Mucosa of descending colon (tissue), 3 donors: ENCODE measurements around the gene FMNL3. TPM values are rescaled to one million over a fixed set of nuclear protein-coding genes. Genes with fewer than 3 reads are reported as not detected.

ENCODE experiments used
- ATAC-seq: fragments of 200-7000 bp; cut with Tn5 transposase; one replicate; pipeline ENCODE4 v1.9.1; 2020; ENCODE audit warnings: mild to moderate bottlenecking, moderate library complexity
- DNase-seq, 3 donors: peaks; one replicate each; pipeline ENCODE4 v3.0.0-alpha.2; 2020
- H3K36me3 ChIP-seq: fragments of 200-600 bp; one replicate; pipeline ENCODE4 v1.8.0; 2021; ENCODE audit warnings: low read depth, mild to moderate bottlenecking
- H3K4me1 ChIP-seq: fragments of 200-600 bp; one replicate; pipeline ENCODE4 v1.8.0; 2021; ENCODE audit warnings: low read depth, mild to moderate bottlenecking
- H3K4me3 ChIP-seq: fragments of 200-600 bp; one replicate; pipeline ENCODE4 v1.8.0; 2021; ENCODE audit warnings: mild to moderate bottlenecking
- H3K9me3 ChIP-seq: fragments of 200-600 bp; one replicate; pipeline ENCODE4 v1.8.0; 2021; ENCODE audit warnings: mild to moderate bottlenecking
- CTCF ChIP-seq: fragments of 200-600 bp; IDR thresholded peaks from one replicate; pipeline ENCODE4 v1.8.0; 2022; ENCODE audit warnings: antibody characterized with exemption, mild to moderate bottlenecking
- intact Hi-C, 2 donors: fragments of 100-400 bp; cut with DNase I in 1 of 2; cut with micrococcal nuclease in 1 of 2; formaldehyde crosslinking; loops; one replicate each; pipeline versions ENCODE4 v1.11.0 to v1.11.1; 2022; cut with DNase I, micrococcal nuclease
- total RNA-seq, 3 donors: library from RNA; stranded (reverse); fragmentation: NEBNext Ultra II Directional in 2 of 3; extraction: Animal tissue kit (Norgen Biotek cat#: 25700) in 2 of 3; gene quantifications; one replicate each; pipeline versions ENCODE4 v1.2.1 to v1.2.4, GENCODE V29; 2021 to 2023
- donor health status: DM: no; HTN: no; CAD: no; lungs with moderate emphysema.
- donor health status: DM: no; HTN: no; CAD: no.
- donor health status: DM: no; HTN: yes; CAD: no.

Gene FMNL3
- total RNA-seq, 3 donors from 2014 or later: 4.2 to 13.4 (median 7.1) TPM

- Histone ChIP-seq H3K36me3 (no peaks in the 10 kb centered on the region), H3K4me3 (no peak overlapping the region), H3K4me1 (no peaks in the 10 kb centered on the region), H3K9me3 (no peaks in the 10 kb centered on the region)
- intact Hi-C loops: no loop called here
- no peak for TF ChIP-seq CTCF
- ATAC-seq (no peak), DNase-seq (no peak)
These were observed 119.9 kb downstream of the FMNL3 start for GRCh38 chr12:49587174-49587908.

Other genes with a start within 250 kb of the FMNL3 start
- under 1 TPM in 2 of 3 donors, not detected in 1; 0.13 to 0.19 TPM for gene KCNH3, start 168.4 kb downstream of the FMNL3 start, total RNA-seq
- gene MCRS1, start 139.3 kb downstream of the FMNL3 start, total RNA-seq: 10 to 100 TPM; 51.6 to 66.7 (median 55.9) TPM
- gene FAM186B, start 101.8 kb downstream of the FMNL3 start, total RNA-seq: under 1 TPM; 0.35 to 0.63 (median 0.39) TPM
- 10 to 100 TPM; 11.5 to 27.2 (median 12.7) TPM for gene PRPF40B, start 83.8 kb downstream of the FMNL3 start, total RNA-seq
- 100 to 1,000 TPM; 614 to 954 (median 773) TPM for gene TMBIM6, start 34.2 kb upstream of the FMNL3 start, total RNA-seq
- 10 to 100 TPM in 1 of 3 donors, 1 to 10 TPM in 2; 2.5 to 17.7 (median 4.7) TPM for gene NCKAP5L, start 121.0 kb upstream of the FMNL3 start, total RNA-seq
- 1 to 10 TPM; 3.0 to 5.0 (median 3.7) TPM for gene BCDIN3D, start 135.7 kb upstream of the FMNL3 start, total RNA-seq
- 10 to 100 TPM in 1 of 3 donors, 1 to 10 TPM in 1, under 1 TPM in 1; 0.67 to 12.9 (median 2.5) TPM for gene FAIM2, start 196.5 kb upstream of the FMNL3 start, total RNA-seq
- not detected for gene AQP2, start 243.3 kb upstream of the FMNL3 start, total RNA-seq